Thyroid gland (tissue), 4 donors: ENCODE results near the gene TRPM6. TPM values are rescaled to one million over a fixed set of nuclear protein-coding genes. Genes with fewer than 3 reads are reported as not detected.
A peak's percentile ranks its signal among the peaks of the same experiment; 100 is the strongest.

ENCODE experiments used
- DNase-seq, 2 donors: peaks; one replicate each; pipeline ENCODE4 v3.0.0-alpha.2; 2019
- H3K27ac ChIP-seq, 3 donors: fragments of 200-600 bp; sonication (generic); 1 replicate in 2 of 3; 2 replicates in 1 of 3; pipeline ENCODE4 v1.5.1; 2016 to 2019; ENCODE audit warnings: mild to moderate bottlenecking in 1 of 3, moderate library complexity in 1 of 3
- H3K27me3 ChIP-seq: fragments of 200-600 bp; sonication (generic); one replicate; pipeline ENCODE4 v1.5.1; 2019
- H3K36me3 ChIP-seq, 2 donors: fragments of 200-600 bp; sonication (generic); one replicate each; pipeline ENCODE4 v1.5.1; 2016 to 2019
- H3K4me1 ChIP-seq, 2 donors: fragments of 200-600 bp; sonication (generic); one replicate each; pipeline ENCODE4 v1.5.1; 2017 to 2019
- H3K4me3 ChIP-seq, 3 donors: fragments of 200-600 bp; sonication (generic); replicated peaks in 1 of 3; 1 replicate in 2 of 3; 2 replicates in 1 of 3; pipeline ENCODE4 v1.5.1; 2016; ENCODE audit warnings: mild to moderate bottlenecking in 1 of 3
- H3K9me3 ChIP-seq: fragments of 200-600 bp; sonication (generic); one replicate; pipeline ENCODE4 v1.5.1; 2017
- CTCF ChIP-seq, 6 experiments: fragments of 200-600 bp in 3 of 6; fragments of 450-650 bp in 3 of 6; sonication (generic) in 3 of 6; IDR thresholded peaks; one replicate each; pipeline ENCODE4 v1.5.1; 2016 to 2019; ENCODE audit warnings: antibody characterized with exemption in 6 of 6, mild to moderate bottlenecking in 2 of 6, inconsistent platforms in 1 of 6, moderate library complexity in 1 of 6
- POLR2A ChIP-seq, 2 donors: fragments of 450-650 bp; IDR thresholded peaks; one replicate each; pipeline ENCODE4 v1.6.1; 2017; ENCODE audit warnings: antibody characterized with exemption in 2 of 2, mild to moderate bottlenecking in 2 of 2, moderate library complexity in 1 of 2
- WGBS, 2 donors: methylation state at CpG; one replicate each; pipeline ENCODE4 v1.1.5; 2017; 5-methylcytosine and 5-hydroxymethylcytosine counted together
- intact Hi-C: fragments of 100-400 bp; cut with DNase I; formaldehyde crosslinking; loops from one replicate; pipeline ENCODE4 v1.15.1; 2023
- total RNA-seq, 4 donors: library from RNA; depleted of rRNA; stranded (reverse); fragments of >200 nt; gene quantifications; one replicate each; pipeline ENCODE4 v1.2.3, GENCODE V29; 2016

TRPM6 gene
- total RNA-seq, 4 donors from 2014 or later, result 0.44 to 0.83 (median 0.66) TPM

GRCh38 chr9:74800226-74800625 lies 87.5 kb downstream of the TRPM6 start:
- no peaks in the 10 kb centered on the region for H3K9me3 ChIP-seq
- no peak overlapping the region for H3K27ac ChIP-seq
- DNase-seq, result peak; percentile 42 to 71
- TF ChIP-seq POLR2A (IDR thresholded peaks at IDR 0.05), result no peak
- TF ChIP-seq CTCF (IDR thresholded peaks at IDR 0.05), result no peak
- H3K27me3 ChIP-seq, result no peaks in the 10 kb centered on the region
- no peak overlapping the region for H3K4me3 ChIP-seq
- H3K36me3 ChIP-seq, result no peaks in the 10 kb centered on the region
- no peaks in the 10 kb centered on the region for H3K4me1 ChIP-seq
- 62 to 74% methylated on average over 7 of the region's 7 CpGs for whole genome bisulfite sequencing, 2 donors
- intact Hi-C loops, result no loop called here

GRCh38 chr9:74795803-74796202 lies 91.9 kb downstream of the TRPM6 start:
- TF ChIP-seq CTCF (IDR thresholded peaks at IDR 0.05) (no peak), POLR2A (IDR thresholded peaks at IDR 0.05) (no peak)
- intact Hi-C loops, result no loop called here
- Histone ChIP-seq H3K27me3 (no peaks in the 10 kb centered on the region), H3K4me3 (no peak overlapping the region), H3K4me1 (no peaks in the 10 kb centered on the region), H3K9me3 (no peaks in the 10 kb centered on the region), H3K27ac (no peak overlapping the region), H3K36me3 (no peaks in the 10 kb centered on the region)
- DNase-seq, result no peak
- WGBS, 2 donors, result 39 to 95% methylated on average over 1 of the region's 1 CpG

GRCh38 chr9:74795081-74795480 lies 92.6 kb downstream of the TRPM6 start:
- DNase-seq, result no peak
- 95% methylated on average over 4 of the region's 4 CpGs for WGBS, 2 donors

GRCh38 chr9:74784506-74784905 lies 103.2 kb downstream of the TRPM6 start:
- Histone ChIP-seq H3K27me3 (no peaks in the 10 kb centered on the region), H3K4me3 (no peak overlapping the region), H3K36me3 (no peaks in the 10 kb centered on the region), H3K27ac (no peak overlapping the region), H3K9me3 (no peaks in the 10 kb centered on the region), H3K4me1 (no peaks in the 10 kb centered on the region)
- no peak for DNase-seq
- TF ChIP-seq CTCF (IDR thresholded peaks at IDR 0.05) (no peak), POLR2A (IDR thresholded peaks at IDR 0.05) (no peak)
- intact Hi-C loops, result no loop called here
- WGBS, 2 donors, result 90 to 91% methylated on average over 5 of the region's 5 CpGs

More at GRCh38 chr9:74795081-74795480, 92.6 kb downstream of the TRPM6 start:
- Histone ChIP-seq H3K36me3 (no peaks in the 10 kb centered on the region), H3K9me3 (no peaks in the 10 kb centered on the region), H3K4me1 (no peaks in the 10 kb centered on the region), H3K27me3 (no peaks in the 10 kb centered on the region), H3K4me3 (no peak overlapping the region), H3K27ac (no peak overlapping the region)
- TF ChIP-seq CTCF (IDR thresholded peaks at IDR 0.05), result no peak
- TF ChIP-seq POLR2A (IDR thresholded peaks at IDR 0.05), result no peak
- intact Hi-C loops, result no loop called here

GRCh38 chr9:74783408-74783807 lies 104.3 kb downstream of the TRPM6 start:
- TF ChIP-seq CTCF (IDR thresholded peaks at IDR 0.05), result no peak
- no peak for TF ChIP-seq POLR2A (IDR thresholded peaks at IDR 0.05)
- H3K27ac ChIP-seq, result no peak overlapping the region
- H3K9me3 ChIP-seq, result no peaks in the 10 kb centered on the region
- intact Hi-C loops, result no loop called here
- no peaks in the 10 kb centered on the region for H3K36me3 ChIP-seq
- no peak for DNase-seq
- WGBS, 2 donors, result 64 to 70% methylated on average over 2 of the region's 2 CpGs
- H3K27me3 ChIP-seq, result no peaks in the 10 kb centered on the region
- H3K4me3 ChIP-seq, result no peak overlapping the region
- H3K4me1 ChIP-seq, result no peaks in the 10 kb centered on the region
